SK-N-MC (cell line): ENCODE data around the gene PRR19.

Experiments used
- DNase-seq: peaks from one replicate; pipeline ENCODE4 v3.0.0-alpha.2; 2011; ENCODE audit warnings: low read depth, low spot score
- H3K27ac ChIP-seq: fragments of 200-600 bp; sonication (generic); 2 replicates; pipeline ENCODE4 v1.5.1; 2016; ENCODE audit warnings: mixed run types
- H3K36me3 ChIP-seq: fragments of 200-600 bp; sonication (generic); 2 replicates; pipeline ENCODE4 v1.6.1; 2017; ENCODE audit warnings: antibody characterized with exemption, low read length, mixed read lengths; ENCODE audit not compliant: insufficient read depth
- H3K4me3 ChIP-seq: fragments of 200-600 bp; sonication (generic); 2 replicates; pipeline ENCODE4 v1.5.1; 2016
- H3K9ac ChIP-seq: fragments of 200-600 bp; sonication (generic); 2 replicates; pipeline ENCODE4 v1.8.0; 2017; ENCODE audit warnings: mixed run types, mixed read lengths; ENCODE audit not compliant: insufficient read length
- H3K9me3 ChIP-seq: fragments of 200-600 bp; sonication (generic); 2 replicates; pipeline ENCODE4 v1.6.1; 2017; ENCODE audit warnings: low read depth, mild to moderate bottlenecking, antibody characterized with exemption, low read length, moderate library complexity, mixed read lengths
- EZH2 ChIP-seq: fragments of 200-600 bp; sonication (generic); IDR thresholded peaks from one replicate; pipeline ENCODE4 v1.6.1; 2017; ENCODE audit warnings: antibody characterized with exemption
- FOXP2 ChIP-seq: optimal IDR thresholded peaks from 2 replicates; pipeline ENCODE3; 2011; ENCODE audit warnings: mild to moderate bottlenecking, moderate library complexity; ENCODE audit not compliant: insufficient read depth; ENCODE audit errors: extremely low read length, control extremely low read depth
- POLR2AphosphoS5 ChIP-seq: IDR thresholded peaks from 2 replicates; pipeline ENCODE4 v1.6.1; 2012; ENCODE audit warnings: mild to moderate bottlenecking, low read depth, low read length, borderline replicate concordance

The PRR19 gene

GRCh38 chr19:42281146-42281826 is 20.6 kb upstream of the PRR19 start:
- Histone ChIP-seq H3K4me3 (peak overlapping the region; percentile 94), H3K9me3 (no peaks in the 10 kb centered on the region), H3K9ac (peak overlapping the region; percentile 14), H3K27ac (peak overlapping the region; percentile 95), H3K36me3 (no peaks in the 10 kb centered on the region)
- TF ChIP-seq POLR2AphosphoS5 (0 out of 2 replicates have a peak, but pooled peaks have one; percentile 29), EZH2 (no peak), FOXP2 (peak; percentile 6)
- DNase-seq, result no peak

- peak overlapping the region; percentile 94 for H3K4me3 ChIP-seq
- H3K36me3 ChIP-seq, result peaks cover 5% of the 10 kb centered on the region; the same call in 1 of the 2 replicates
- H3K9ac ChIP-seq, result peak overlapping the region; percentile 14
- TF ChIP-seq EZH2 (no peak), FOXP2 (no peak)
- no peak for DNase-seq
- H3K9me3 ChIP-seq, result no peaks in the 10 kb centered on the region
- H3K27ac ChIP-seq, result peak overlapping the region; percentile 95
Observed at GRCh38 chr19:42281827-42282762, 19.8 kb upstream of the PRR19 start.

GRCh38 chr19:42282819-42283187 is 19.1 kb upstream of the PRR19 start:
- Histone ChIP-seq H3K36me3 (peaks cover 12% of the 10 kb centered on the region), H3K27ac (peak overlapping the region; percentile 95), H3K9ac (no peak overlapping the region), H3K9me3 (no peaks in the 10 kb centered on the region), H3K4me3 (peak overlapping the region; percentile 77)
- DNase-seq, result no peak
- TF ChIP-seq EZH2 (no peak), POLR2AphosphoS5 (no peak), FOXP2 (no peak)

GRCh38 chr19:42283188-42284065 is 18.5 kb upstream of the PRR19 start:
- Histone ChIP-seq H3K9me3 (no peaks in the 10 kb centered on the region), H3K36me3 (peaks cover 19% of the 10 kb centered on the region), H3K9ac (peak overlapping the region; percentile 68), H3K27ac (peak overlapping the region; percentile 95), H3K4me3 (peak overlapping the region; percentile 77)
- DNase-seq, result peak; percentile 58
- TF ChIP-seq POLR2AphosphoS5, result peak; percentile 75; the same call in 1 of the 2 replicates
- TF ChIP-seq FOXP2, result no peak
- TF ChIP-seq EZH2, result no peak

GRCh38 chr19:42284066-42284501 is 17.8 kb upstream of the PRR19 start:
- H3K9me3 ChIP-seq, result no peaks in the 10 kb centered on the region
- H3K36me3 ChIP-seq, result peaks cover 25% of the 10 kb centered on the region
- peak overlapping the region; percentile 81; the same call in 1 of the 2 replicates for H3K27ac ChIP-seq
- DNase-seq, result no peak
- TF ChIP-seq POLR2AphosphoS5 (no peak), FOXP2 (no peak), EZH2 (no peak)
- H3K4me3 ChIP-seq, result peak overlapping the region; percentile 55; the same call in 1 of the 2 replicates
- peak overlapping the region; percentile 68 for H3K9ac ChIP-seq

GRCh38 chr19:42284591-42285341 is 17.2 kb upstream of the PRR19 start:
- DNase-seq, result no peak
- peak overlapping the region; percentile 59; the same call in 1 of the 2 replicates for H3K27ac ChIP-seq
- H3K9ac ChIP-seq, result peak overlapping the region; percentile 72
- no peaks in the 10 kb centered on the region for H3K9me3 ChIP-seq
- TF ChIP-seq EZH2 (no peak), POLR2AphosphoS5 (no peak), FOXP2 (no peak)
- H3K4me3 ChIP-seq, result peak overlapping the region; percentile 78
- H3K36me3 ChIP-seq, result peaks cover 32% of the 10 kb centered on the region

GRCh38 chr19:42285541-42285941 is 16.4 kb upstream of the PRR19 start:
- no peak for TF ChIP-seq POLR2AphosphoS5
- TF ChIP-seq FOXP2, result no peak
- Histone ChIP-seq H3K4me3 (peak overlapping the region; percentile 78), H3K9ac (peak overlapping the region; percentile 72)

More at GRCh38 chr19:42285541-42285941, 16.4 kb upstream of the PRR19 start:
- Histone ChIP-seq H3K27ac (peak overlapping the region; percentile 59), H3K36me3 (peaks cover 40% of the 10 kb centered on the region), H3K9me3 (no peaks in the 10 kb centered on the region)
- no peak for DNase-seq
